ENCODE data around the gene ISG20.
A peak's percentile ranks its signal among the peaks of the same experiment; 100 is the strongest.

The ISG20 gene

GRCh38 chr15:88688394-88688933 is 49.6 kb downstream of the ISG20 start:
- DNase-seq (ENCODE audit: low spot score), result no peak

DNA sequence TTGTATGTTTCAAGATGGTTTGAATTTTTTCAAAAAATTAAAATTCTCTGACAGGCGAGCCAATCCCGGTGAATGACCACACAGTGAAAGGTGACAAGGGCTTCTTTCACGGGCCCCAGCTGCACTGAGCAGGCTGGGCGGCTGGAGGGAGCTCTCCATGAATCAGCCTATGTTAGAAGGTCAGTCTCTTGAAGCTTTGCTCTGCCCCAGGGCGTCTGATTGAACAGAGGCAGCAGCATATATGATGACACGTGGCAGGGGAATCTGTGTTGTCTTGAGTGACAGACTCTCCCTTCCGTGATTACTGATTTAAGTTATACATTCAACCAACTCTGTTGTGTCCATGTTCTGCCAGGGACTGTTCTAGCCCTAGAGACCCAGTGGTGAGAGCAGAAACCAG is 51.5 kb downstream of the ISG20 start:
- DNase-seq (ENCODE audit: low spot score), result peak; percentile 70

DNA sequence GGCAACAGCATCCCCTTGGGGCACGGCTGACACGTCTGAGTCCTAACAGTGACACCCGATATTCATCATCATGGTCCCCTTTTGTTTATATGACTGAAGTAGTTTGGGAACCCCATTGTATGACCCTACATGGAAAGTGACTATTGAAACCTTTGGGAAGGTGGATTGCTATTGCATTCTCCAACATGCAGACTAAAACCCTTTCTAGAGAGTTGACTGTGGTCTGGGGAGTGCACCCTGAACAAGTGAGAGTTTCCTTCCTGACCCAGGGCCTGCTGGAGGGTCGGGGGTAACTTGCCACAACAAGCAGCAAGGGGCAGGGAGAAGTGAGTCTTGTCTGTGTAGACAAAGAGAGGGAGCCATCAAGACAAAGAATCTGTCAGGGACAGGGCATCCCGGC is 54.4 kb downstream of the ISG20 start:
- no peak for DNase-seq (ENCODE audit: low spot score)

- DNase-seq (ENCODE audit: low spot score), result no peak
These were observed 56.3 kb downstream of the ISG20 start for GRCh38 chr15:88695101-88695500.

- DNase-seq (ENCODE audit: low spot score), result no peak
These were observed 57.0 kb downstream of the ISG20 start for GRCh38 chr15:88695691-88696251.

DNA sequence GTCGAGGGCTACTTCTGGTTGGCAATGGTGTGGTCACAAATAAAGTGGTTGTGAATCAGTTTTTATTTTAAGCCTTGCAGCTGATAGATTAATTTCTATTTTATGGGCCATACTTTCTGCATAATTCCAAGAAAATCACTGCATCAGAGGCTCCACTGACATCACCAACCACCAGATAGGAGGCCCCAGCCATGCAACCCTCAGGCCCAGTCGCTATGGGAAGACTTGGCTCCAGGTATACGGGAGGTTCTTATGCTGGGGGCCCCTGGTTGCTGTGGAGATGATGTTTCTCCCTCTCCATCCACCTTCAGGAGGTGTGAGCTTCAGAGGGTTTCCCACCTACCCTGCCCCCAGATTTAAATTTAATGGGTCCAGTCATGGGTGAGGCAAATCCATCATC is 57.4 kb downstream of the ISG20 start:
- DNase-seq (ENCODE audit: low spot score), result no peak

GRCh38 chr15:88697276-88697675 is 58.5 kb downstream of the ISG20 start:
- no peak for DNase-seq (ENCODE audit: low spot score)

- DNase-seq (ENCODE audit: low spot score), result no peak
These were observed 61.0 kb downstream of the ISG20 start for GRCh38 chr15:88699861-88700260.

DNA sequence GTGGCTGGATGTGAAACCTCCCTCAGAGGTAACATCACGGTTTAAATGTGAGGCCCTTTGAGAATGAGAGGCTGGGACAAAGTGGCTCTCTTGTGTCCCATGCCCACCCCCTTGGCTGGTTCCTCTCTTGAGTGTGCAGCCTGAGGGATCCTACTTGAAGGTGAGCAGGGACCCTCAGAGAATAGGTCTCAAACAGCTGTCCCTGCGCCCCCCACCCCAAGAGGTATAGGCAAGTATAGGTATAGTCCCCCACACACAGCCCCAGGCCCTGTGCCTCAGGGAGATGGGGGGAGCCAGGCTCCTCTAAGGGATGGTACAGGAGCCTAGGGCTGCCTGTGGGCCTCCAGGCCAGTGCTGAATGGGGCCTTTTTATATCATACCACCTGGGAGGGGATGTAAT is 61.9 kb downstream of the ISG20 start:
- no peak for DNase-seq (ENCODE audit: low spot score)

- DNase-seq (ENCODE audit: low spot score), result no peak
These were observed 62.8 kb downstream of the ISG20 start for GRCh38 chr15:88701561-88702095.

DNA sequence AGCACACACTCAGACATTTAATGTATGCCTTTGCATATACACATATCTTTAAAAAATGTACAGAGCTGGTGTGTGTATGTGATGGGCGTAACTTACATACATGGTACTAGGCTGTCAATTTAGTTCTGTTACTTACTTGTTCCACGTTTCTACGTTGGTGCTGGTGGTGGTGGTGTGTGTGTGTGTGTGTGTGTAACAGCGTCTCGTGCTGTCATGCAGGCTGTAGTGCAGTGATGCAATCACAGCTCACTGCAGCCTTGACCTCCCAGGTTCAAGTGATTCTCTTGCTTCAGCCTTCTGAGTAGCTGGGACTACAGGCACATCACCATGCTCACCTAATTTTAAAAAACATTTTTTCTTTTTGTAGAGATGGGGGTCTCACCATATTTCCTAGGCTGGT is 64.2 kb downstream of the ISG20 start:
- no peak for DNase-seq (ENCODE audit: low spot score)

GRCh38 chr15:88703533-88703932 is 64.7 kb downstream of the ISG20 start:
- DNase-seq (ENCODE audit: low spot score), result no peak

- peak; percentile 65 for DNase-seq (ENCODE audit: low spot score)
These were observed 66.3 kb downstream of the ISG20 start for GRCh38 chr15:88704791-88705768.

DNA sequence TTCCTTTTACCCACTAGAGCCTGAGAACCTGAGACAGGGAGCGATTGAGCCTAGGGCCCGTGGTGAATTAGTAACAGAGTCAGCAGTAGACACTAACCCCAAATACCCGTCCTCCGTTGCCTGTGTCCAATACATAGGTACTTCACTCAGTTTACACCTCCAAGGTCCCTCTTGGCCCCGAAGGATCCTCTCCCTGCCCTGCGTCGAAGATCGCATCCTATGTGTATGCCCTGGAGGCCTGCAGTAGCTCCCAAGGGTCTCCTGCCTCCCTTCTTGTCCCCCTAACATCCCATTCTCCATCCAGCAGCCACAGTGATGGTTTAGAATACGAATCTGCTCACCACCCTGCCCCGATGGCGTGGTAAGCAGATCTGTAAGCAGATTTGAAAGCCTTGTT is 67.0 kb downstream of the ISG20 start:
- no peak for DNase-seq (ENCODE audit: low spot score)

Measured in Ammon's horn (tissue), 1 donor.